ENCODE results near the gene LEMD2.

DNA sequence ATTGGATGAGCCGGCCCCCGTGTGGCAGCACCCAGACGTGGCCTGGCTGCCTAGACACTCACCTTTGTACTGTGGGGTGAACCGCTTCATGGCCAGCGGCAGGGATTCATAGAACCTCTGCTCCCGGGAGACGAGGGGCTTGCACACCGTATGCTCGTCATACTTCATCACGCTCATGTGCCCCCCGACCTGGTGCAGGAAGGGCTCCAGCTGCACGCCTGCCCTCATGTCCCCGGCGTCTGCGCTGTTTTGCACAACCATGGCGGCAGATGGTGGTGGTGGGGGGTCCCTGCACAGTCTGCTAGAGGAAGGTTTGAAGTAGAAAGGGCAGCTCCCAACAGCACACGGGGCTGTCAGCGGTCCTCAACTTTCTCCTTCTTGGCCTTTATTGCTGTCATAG, 53.7 kb downstream of the LEMD2 start:
- TF ChIP-seq, protein P1, sequence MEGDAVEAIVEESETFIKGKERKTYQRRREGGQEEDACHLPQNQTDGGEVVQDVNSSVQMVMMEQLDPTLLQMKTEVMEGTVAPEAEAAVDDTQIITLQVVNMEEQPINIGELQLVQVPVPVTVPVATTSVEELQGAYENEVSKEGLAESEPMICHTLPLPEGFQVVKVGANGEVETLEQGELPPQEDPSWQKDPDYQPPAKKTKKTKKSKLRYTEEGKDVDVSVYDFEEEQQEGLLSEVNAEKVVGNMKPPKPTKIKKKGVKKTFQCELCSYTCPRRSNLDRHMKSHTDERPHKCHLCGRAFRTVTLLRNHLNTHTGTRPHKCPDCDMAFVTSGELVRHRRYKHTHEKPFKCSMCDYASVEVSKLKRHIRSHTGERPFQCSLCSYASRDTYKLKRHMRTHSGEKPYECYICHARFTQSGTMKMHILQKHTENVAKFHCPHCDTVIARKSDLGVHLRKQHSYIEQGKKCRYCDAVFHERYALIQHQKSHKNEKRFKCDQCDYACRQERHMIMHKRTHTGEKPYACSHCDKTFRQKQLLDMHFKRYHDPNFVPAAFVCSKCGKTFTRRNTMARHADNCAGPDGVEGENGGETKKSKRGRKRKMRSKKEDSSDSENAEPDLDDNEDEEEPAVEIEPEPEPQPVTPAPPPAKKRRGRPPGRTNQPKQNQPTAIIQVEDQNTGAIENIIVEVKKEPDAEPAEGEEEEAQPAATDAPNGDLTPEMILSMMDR (IDR thresholded peaks at IDR 0.05), result no peak
- TF ChIP-seq EP300 (IDR thresholded peaks at IDR 0.05; ENCODE audit: low read depth), result no peak
